ENCODE results near the gene ACSM6.

DNA sequence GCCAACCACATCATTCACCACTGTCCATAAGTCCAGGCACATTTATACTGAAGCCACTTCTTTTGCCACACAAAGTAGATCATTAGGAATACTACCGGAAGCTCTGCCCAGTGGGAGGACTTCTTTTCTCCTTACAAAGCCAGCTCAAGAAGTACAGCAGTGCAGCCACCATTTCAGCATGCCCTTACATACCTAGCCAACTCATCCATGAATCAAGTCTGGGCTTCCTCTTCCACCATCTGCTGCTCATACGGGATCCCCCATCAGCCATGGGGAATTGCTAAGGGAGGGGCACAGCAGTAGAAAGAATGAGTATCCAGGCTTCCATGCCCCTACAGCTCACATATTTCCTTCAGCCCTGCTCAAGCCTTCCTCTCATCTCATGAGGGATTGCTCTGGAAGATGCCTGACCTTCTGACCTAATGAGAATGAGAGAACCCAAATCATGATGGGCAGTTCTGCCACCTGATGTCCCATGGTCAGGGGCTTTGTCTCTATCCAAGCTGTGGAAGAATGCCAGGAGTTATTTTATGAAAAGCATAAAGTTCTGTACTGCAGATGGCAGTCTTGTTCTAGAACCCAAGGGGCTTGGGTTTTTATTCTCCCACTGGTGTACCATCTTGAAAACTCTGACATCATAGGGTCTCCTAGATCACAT is 39.5 kb downstream of the ACSM6 start:
- TF ChIP-seq, protein P1, sequence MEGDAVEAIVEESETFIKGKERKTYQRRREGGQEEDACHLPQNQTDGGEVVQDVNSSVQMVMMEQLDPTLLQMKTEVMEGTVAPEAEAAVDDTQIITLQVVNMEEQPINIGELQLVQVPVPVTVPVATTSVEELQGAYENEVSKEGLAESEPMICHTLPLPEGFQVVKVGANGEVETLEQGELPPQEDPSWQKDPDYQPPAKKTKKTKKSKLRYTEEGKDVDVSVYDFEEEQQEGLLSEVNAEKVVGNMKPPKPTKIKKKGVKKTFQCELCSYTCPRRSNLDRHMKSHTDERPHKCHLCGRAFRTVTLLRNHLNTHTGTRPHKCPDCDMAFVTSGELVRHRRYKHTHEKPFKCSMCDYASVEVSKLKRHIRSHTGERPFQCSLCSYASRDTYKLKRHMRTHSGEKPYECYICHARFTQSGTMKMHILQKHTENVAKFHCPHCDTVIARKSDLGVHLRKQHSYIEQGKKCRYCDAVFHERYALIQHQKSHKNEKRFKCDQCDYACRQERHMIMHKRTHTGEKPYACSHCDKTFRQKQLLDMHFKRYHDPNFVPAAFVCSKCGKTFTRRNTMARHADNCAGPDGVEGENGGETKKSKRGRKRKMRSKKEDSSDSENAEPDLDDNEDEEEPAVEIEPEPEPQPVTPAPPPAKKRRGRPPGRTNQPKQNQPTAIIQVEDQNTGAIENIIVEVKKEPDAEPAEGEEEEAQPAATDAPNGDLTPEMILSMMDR (IDR thresholded peaks at IDR 0.05; ENCODE audit: extremely low read depth in 1 of 2, insufficient read depth in 1 of 2, low read depth in 1 of 2, low read length in 2 of 2) = no peak
- TF ChIP-seq, protein P2, sequence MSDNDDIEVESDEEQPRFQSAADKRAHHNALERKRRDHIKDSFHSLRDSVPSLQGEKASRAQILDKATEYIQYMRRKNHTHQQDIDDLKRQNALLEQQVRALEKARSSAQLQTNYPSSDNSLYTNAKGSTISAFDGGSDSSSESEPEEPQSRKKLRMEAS (IDR thresholded peaks at IDR 0.05; ENCODE audit: insufficient read depth, insufficient read length) = no peak

Measured in endothelial cell of umbilical vein (primary cell).